ENCODE measurements around the gene RAB3IL1.

Gene RAB3IL1

GRCh38 chr11:61863548-61864081 is 53.8 kb downstream of the RAB3IL1 start:
- Mint-ChIP-seq H3K36me3 (ENCODE audit: low read depth) (peaks cover 54% of the 10 kb centered on the region), H3K9me3 (no peaks in the 10 kb centered on the region), H3K27ac (no peak overlapping the region), H3K4me1 (peaks cover 4% of the 10 kb centered on the region), H3K4me3 (no peak overlapping the region), H3K27me3 (ENCODE audit: low read depth, poor library complexity) (no peaks in the 10 kb centered on the region)
- no peak for DNase-seq
- no peak for TF ChIP-seq CTCF (IDR thresholded peaks at IDR 0.05)

GRCh38 chr11:61862714-61863547 is 54.4 kb downstream of the RAB3IL1 start:
- Mint-ChIP-seq H3K36me3 (ENCODE audit: low read depth) (peaks cover 54% of the 10 kb centered on the region), H3K27ac (no peak overlapping the region), H3K4me1 (peaks cover 4% of the 10 kb centered on the region), H3K9me3 (no peaks in the 10 kb centered on the region), H3K27me3 (ENCODE audit: low read depth, poor library complexity) (no peaks in the 10 kb centered on the region), H3K4me3 (no peak overlapping the region)
- DNase-seq, result no peak
- TF ChIP-seq CTCF (IDR thresholded peaks at IDR 0.05), result no peak

- H3K36me3 Mint-ChIP-seq (ENCODE audit: low read depth), result peaks cover 57% of the 10 kb centered on the region
- DNase-seq, result no peak
- H3K9me3 Mint-ChIP-seq, result no peaks in the 10 kb centered on the region
- H3K27ac Mint-ChIP-seq, result peak overlapping the region; percentile 36
- H3K4me3 Mint-ChIP-seq, result no peak overlapping the region
- TF ChIP-seq CTCF (IDR thresholded peaks at IDR 0.05), result no peak
- peaks cover 4% of the 10 kb centered on the region for H3K4me1 Mint-ChIP-seq
- H3K27me3 Mint-ChIP-seq (ENCODE audit: low read depth, poor library complexity), result no peaks in the 10 kb centered on the region
These were observed 55.7 kb downstream of the RAB3IL1 start for GRCh38 chr11:61861634-61862033.

- TF ChIP-seq CTCF (IDR thresholded peaks at IDR 0.05), result no peak
- H3K27me3 Mint-ChIP-seq (ENCODE audit: low read depth, poor library complexity), result no peaks in the 10 kb centered on the region
These were observed 57.1 kb downstream of the RAB3IL1 start for GRCh38 chr11:61860054-61860903.

GRCh38 chr11:61855939-61856680 is 61.3 kb downstream of the RAB3IL1 start:
- Mint-ChIP-seq H3K27me3 (ENCODE audit: low read depth, poor library complexity) (no peaks in the 10 kb centered on the region), H3K4me1 (no peaks in the 10 kb centered on the region), H3K4me3 (no peak overlapping the region), H3K9me3 (no peaks in the 10 kb centered on the region), H3K27ac (no peak overlapping the region), H3K36me3 (ENCODE audit: low read depth) (peaks cover 51% of the 10 kb centered on the region)
- TF ChIP-seq CTCF (IDR thresholded peaks at IDR 0.05), result no peak
- DNase-seq, result no peak

More at GRCh38 chr11:61860054-61860903, 57.1 kb downstream of the RAB3IL1 start:
- DNase-seq, result no peak
- no peaks in the 10 kb centered on the region for H3K9me3 Mint-ChIP-seq
- H3K4me3 Mint-ChIP-seq, result no peak overlapping the region
- peaks cover 55% of the 10 kb centered on the region for H3K36me3 Mint-ChIP-seq (ENCODE audit: low read depth)
- no peaks in the 10 kb centered on the region for H3K4me1 Mint-ChIP-seq
- H3K27ac Mint-ChIP-seq, result peak overlapping the region; percentile 32
